IPS-18c (cell line): ENCODE results near the gene RABGGTB.
"Not testable (repeated sequence)": the region's sequence is repeated elsewhere in the genome, so short reads cannot be mapped to it uniquely, and the experiment has no call there.

Experiments used
- H3K4me3 ChIP-seq: 2 replicates; pipeline ENCODE4 v1.7.0; 2013; ENCODE audit warnings: low read depth, mild to moderate bottlenecking, low read length, moderate library complexity; ENCODE audit not compliant: insufficient read depth
- H3K9me3 ChIP-seq: one replicate; pipeline ENCODE4 v1.6.1; 2013; ENCODE audit warnings: mild to moderate bottlenecking, low read length, moderate library complexity; ENCODE audit not compliant: control insufficient read depth, insufficient read depth

Gene RABGGTB

GRCh38 chr1:75789988-75790387, 3.9 kb downstream of the RABGGTB start:
- H3K9me3 ChIP-seq: no peaks in the 10 kb centered on the region

GRCh38 chr1:75791022-75791421, 5.0 kb downstream of the RABGGTB start:
- no peaks in the 10 kb centered on the region for H3K9me3 ChIP-seq
- no peak overlapping the region for H3K4me3 ChIP-seq

More at GRCh38 chr1:75789988-75790387, 3.9 kb downstream of the RABGGTB start:
- no peak overlapping the region for H3K4me3 ChIP-seq

GRCh38 chr1:75792091-75792490, 6.0 kb downstream of the RABGGTB start:
- Histone ChIP-seq H3K9me3 (no peaks in the 10 kb centered on the region), H3K4me3 (no peak overlapping the region)

GRCh38 chr1:75794382-75794781, 8.3 kb downstream of the RABGGTB start:
- Histone ChIP-seq H3K4me3 (no peak overlapping the region), H3K9me3 (no peaks in the 10 kb centered on the region)

- H3K4me3 ChIP-seq: no peak overlapping the region
Observed at GRCh38 chr1:75795703-75796193, 9.7 kb downstream of the RABGGTB start.

GRCh38 chr1:75796376-75797272, 10.6 kb downstream of the RABGGTB start, which contains the start of gene MSH4:
TSS of gene MSH4 (plus strand) at chr1:75796882. CDS start at chr1:75796986, 104 bp downstream.
- Histone ChIP-seq H3K9me3 (no peaks in the 10 kb centered on the region), H3K4me3 (no peak within 1 kb of the TSS)

More at GRCh38 chr1:75795703-75796193, 9.7 kb downstream of the RABGGTB start:
- H3K9me3 ChIP-seq: no peaks in the 10 kb centered on the region

GRCh38 chr1:75797273-75797588, 11.2 kb downstream of the RABGGTB start:
- no peak overlapping the region for H3K4me3 ChIP-seq
- no peaks in the 10 kb centered on the region for H3K9me3 ChIP-seq

GRCh38 chr1:75797606-75798216, 11.7 kb downstream of the RABGGTB start:
- no peaks in the 10 kb centered on the region for H3K9me3 ChIP-seq
- no peak overlapping the region for H3K4me3 ChIP-seq

GRCh38 chr1:75801480-75801879, 15.4 kb downstream of the RABGGTB start:
- H3K9me3 ChIP-seq, H3K4me3 ChIP-seq: not testable (repeated sequence)

- H3K9me3 ChIP-seq: no peaks in the 10 kb centered on the region
- H3K4me3 ChIP-seq: no peak overlapping the region
Observed at GRCh38 chr1:75808921-75809320, 22.9 kb downstream of the RABGGTB start.

- not testable (repeated sequence) for H3K4me3 ChIP-seq, H3K9me3 ChIP-seq
Observed at GRCh38 chr1:75810113-75810512, 24.1 kb downstream of the RABGGTB start.

GRCh38 chr1:75811211-75811981, 25.3 kb downstream of the RABGGTB start:
- no peaks in the 10 kb centered on the region for H3K9me3 ChIP-seq
- no peak overlapping the region for H3K4me3 ChIP-seq

GRCh38 chr1:75812065-75812464, 26.0 kb downstream of the RABGGTB start:
- Histone ChIP-seq H3K4me3 (no peak overlapping the region), H3K9me3 (no peaks in the 10 kb centered on the region)

GRCh38 chr1:75823596-75823995, 37.5 kb downstream of the RABGGTB start:
- H3K4me3 ChIP-seq, H3K9me3 ChIP-seq: not testable (repeated sequence)

GRCh38 chr1:75836528-75837100, 50.6 kb downstream of the RABGGTB start:
- no peaks in the 10 kb centered on the region for H3K9me3 ChIP-seq
- no peak overlapping the region for H3K4me3 ChIP-seq

GRCh38 chr1:75838079-75838478, 52.0 kb downstream of the RABGGTB start:
- Histone ChIP-seq H3K4me3 (no peak overlapping the region), H3K9me3 (no peaks in the 10 kb centered on the region)

GRCh38 chr1:75841421-75841820, 55.4 kb downstream of the RABGGTB start:
- H3K9me3 ChIP-seq: no peaks in the 10 kb centered on the region
- no peak overlapping the region for H3K4me3 ChIP-seq
